Activated T-helper 17 cell treated with anti-CD3 and anti-CD28 coated beads, Interleukin-2, amount 50 U/mL, for 72 hours (primary cell): Measurements from ENCODE around the gene PRSS1. TPM values are rescaled to one million over a fixed set of nuclear protein-coding genes. Genes with fewer than 3 reads are reported as not detected.
"Not testable (repeated sequence)": the region's sequence is repeated elsewhere in the genome, so short reads cannot be mapped to it uniquely, and the experiment has no call there.

ENCODE experiments used
- ATAC-seq: fragments of 150-1000 bp; cut with Tn5 transposase; replicated peaks from 2 replicates; pipeline ENCODE4 v1.10.0; 2021; ENCODE audit warnings: mild to moderate bottlenecking, moderate library complexity
- H3K27ac Mint-ChIP-seq: one replicate; pipeline ENCODE4 v1.8.0; 2022; ENCODE audit warnings: mixed read lengths
- H3K27me3 Mint-ChIP-seq: one replicate; pipeline ENCODE4 v1.8.0; 2022; ENCODE audit warnings: mixed read lengths
- H3K36me3 Mint-ChIP-seq: one replicate; pipeline ENCODE4 v1.8.0; 2022; ENCODE audit warnings: low read depth, mild to moderate bottlenecking, mixed read lengths
- H3K4me1 Mint-ChIP-seq: one replicate; pipeline ENCODE4 v1.8.0; 2022; ENCODE audit warnings: mixed read lengths
- H3K4me3 Mint-ChIP-seq: one replicate; pipeline ENCODE4 v1.8.0; 2022; ENCODE audit warnings: mild to moderate bottlenecking, mixed read lengths
- H3K9me3 Mint-ChIP-seq: one replicate; pipeline ENCODE4 v1.8.0; 2022; ENCODE audit warnings: mixed read lengths
- total RNA-seq, 2 donors: library from RNA; stranded (reverse); gene quantifications; one replicate each; pipeline ENCODE4 v1.2.3, GENCODE V29; 2022

PRSS1 gene
- total RNA-seq, 2 donors from 2014 or later = not detected

DNA sequence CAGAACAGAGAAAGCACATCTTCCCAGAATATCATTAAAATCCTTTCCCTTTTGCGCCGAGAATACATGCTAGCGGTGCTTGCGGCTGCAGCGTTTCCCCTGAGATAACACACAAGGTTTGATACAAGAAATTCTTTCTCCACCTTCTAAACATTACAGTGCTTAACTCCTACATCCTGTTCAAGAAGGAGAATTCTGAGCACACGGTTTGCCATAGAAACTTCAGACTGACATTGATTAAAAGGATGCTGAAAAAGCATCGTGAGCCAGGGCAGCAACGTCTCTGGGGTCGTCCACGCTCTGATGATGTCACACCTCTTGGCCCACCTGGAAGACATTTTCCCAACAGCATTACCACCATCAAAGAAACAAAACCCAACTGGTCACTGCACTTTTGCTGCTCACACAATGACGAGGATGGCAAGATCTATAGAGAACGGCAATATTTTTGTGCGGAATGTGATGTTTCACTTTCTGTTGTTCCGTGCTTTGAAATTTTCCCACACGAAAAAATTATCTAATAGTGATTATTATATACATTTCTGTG lies 27.0 kb upstream of the PRSS1 start:
- Mint-ChIP-seq H3K4me3 (peak overlapping the region; percentile 86), H3K4me1 (peaks cover 4% of the 10 kb centered on the region), H3K36me3 (no peaks in the 10 kb centered on the region), H3K9me3 (no peaks in the 10 kb centered on the region), H3K27me3 (no peaks in the 10 kb centered on the region), H3K27ac (peak overlapping the region; percentile 84)
- no peak for ATAC-seq

- no peak for ATAC-seq
- H3K27ac Mint-ChIP-seq = no peak overlapping the region
Measured at GRCh38 chr7:142733271-142733670, 16.0 kb upstream of the PRSS1 start.

DNA sequence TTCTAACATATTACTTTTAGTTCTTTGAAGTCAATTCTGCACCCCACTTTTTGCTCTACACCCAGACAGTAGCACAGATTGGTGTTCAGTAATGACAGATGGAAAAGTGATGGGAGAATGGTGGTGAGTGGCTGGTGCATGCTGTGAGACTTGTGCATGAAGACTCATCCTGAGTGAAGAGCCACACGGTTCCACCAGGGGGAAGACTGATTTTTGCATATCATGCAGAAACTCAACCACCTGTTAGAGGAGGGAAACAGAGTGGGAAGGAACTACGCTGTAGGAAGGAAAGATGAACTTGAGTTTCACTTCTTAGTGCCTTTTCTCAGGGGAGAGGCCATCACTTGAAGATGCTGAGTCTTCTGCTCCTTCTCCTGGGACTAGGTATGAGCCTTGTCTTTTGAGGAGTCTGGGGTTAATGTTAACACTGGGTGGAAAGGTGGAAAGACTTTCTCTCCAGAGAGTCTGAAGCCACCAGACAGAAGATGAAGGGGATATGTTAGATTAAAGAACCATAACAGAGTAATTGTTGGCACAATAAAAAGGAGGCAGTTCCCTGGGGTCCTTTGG lies 9.3 kb upstream of the PRSS1 start:
- Mint-ChIP-seq H3K4me1 (no peaks in the 10 kb centered on the region), H3K36me3 (no peaks in the 10 kb centered on the region), H3K4me3 (peak overlapping the region; percentile 6), H3K27me3 (no peaks in the 10 kb centered on the region), H3K27ac (no peak overlapping the region), H3K9me3 (no peaks in the 10 kb centered on the region)
- peak; percentile 50 for ATAC-seq

More at GRCh38 chr7:142733271-142733670, 16.0 kb upstream of the PRSS1 start:
- H3K36me3 Mint-ChIP-seq = no peaks in the 10 kb centered on the region
- no peaks in the 10 kb centered on the region for H3K27me3 Mint-ChIP-seq
- H3K9me3 Mint-ChIP-seq = no peaks in the 10 kb centered on the region
- H3K4me1 Mint-ChIP-seq = no peaks in the 10 kb centered on the region
- H3K4me3 Mint-ChIP-seq = no peak overlapping the region

GRCh38 chr7:142740786-142741185 lies 8.5 kb upstream of the PRSS1 start:
- Mint-ChIP-seq H3K36me3 (no peaks in the 10 kb centered on the region), H3K27ac (no peak overlapping the region), H3K9me3 (no peaks in the 10 kb centered on the region), H3K27me3 (no peaks in the 10 kb centered on the region), H3K4me1 (no peaks in the 10 kb centered on the region), H3K4me3 (no peak overlapping the region)
- ATAC-seq = no peak

DNA sequence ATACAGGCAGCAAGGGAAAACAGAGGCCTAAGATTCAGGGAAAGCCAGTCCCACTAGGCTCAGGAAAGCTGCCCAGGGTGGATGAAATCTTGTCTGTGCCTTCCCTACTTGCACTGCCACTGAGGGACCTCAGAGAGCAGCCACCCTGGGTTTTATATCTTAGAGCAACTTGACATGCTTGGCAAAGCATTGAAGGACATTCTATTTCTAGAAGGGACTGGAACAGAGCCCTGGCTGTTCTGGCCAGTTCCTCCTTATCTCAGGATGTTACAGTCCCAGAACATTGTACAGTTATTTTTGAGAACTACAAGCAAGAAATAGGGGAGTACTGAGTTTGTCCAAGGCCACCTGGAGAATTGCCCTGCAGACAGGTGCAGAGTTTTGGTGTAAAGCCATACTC lies 7.3 kb upstream of the PRSS1 start:
- not testable (repeated sequence) for H3K27ac Mint-ChIP-seq, H3K4me1 Mint-ChIP-seq, H3K27me3 Mint-ChIP-seq, H3K9me3 Mint-ChIP-seq, H3K4me3 Mint-ChIP-seq, ATAC-seq, H3K36me3 Mint-ChIP-seq

DNA sequence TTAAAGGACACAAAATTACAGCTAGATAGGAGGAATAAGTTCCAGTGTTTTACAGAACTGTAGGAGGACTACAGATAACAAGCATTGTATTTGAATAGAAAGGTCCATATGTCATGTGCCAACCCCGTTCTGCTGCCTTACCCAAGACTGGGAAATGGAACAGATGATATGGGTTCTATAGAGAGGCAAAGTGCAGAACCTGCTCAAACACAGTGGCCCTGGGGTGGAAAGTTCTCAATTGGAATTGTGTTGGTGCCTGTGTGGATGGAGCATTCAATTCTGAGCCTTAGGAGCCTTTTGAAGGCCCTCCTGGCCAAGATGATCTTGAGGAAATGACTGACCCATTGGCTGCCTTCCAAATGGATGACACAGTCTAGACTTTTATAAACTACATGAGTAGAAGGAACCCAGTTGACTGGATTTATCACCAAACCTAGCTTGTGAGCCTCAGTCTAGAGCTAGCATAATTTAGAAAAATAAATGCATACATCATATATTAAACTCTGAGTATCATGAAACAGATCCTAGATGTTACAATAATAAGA lies 4.1 kb upstream of the PRSS1 start:
- H3K36me3 Mint-ChIP-seq = no peaks in the 10 kb centered on the region
- no peaks in the 10 kb centered on the region for H3K27me3 Mint-ChIP-seq
- no peaks in the 10 kb centered on the region for H3K4me1 Mint-ChIP-seq
- no peak overlapping the region for H3K4me3 Mint-ChIP-seq
- ATAC-seq = no peak
- H3K9me3 Mint-ChIP-seq = no peaks in the 10 kb centered on the region
- H3K27ac Mint-ChIP-seq = no peak overlapping the region

GRCh38 chr7:142745745-142746144 lies 3.5 kb upstream of the PRSS1 start:
- no peaks in the 10 kb centered on the region for H3K27me3 Mint-ChIP-seq
- no peak overlapping the region for H3K4me3 Mint-ChIP-seq
- H3K27ac Mint-ChIP-seq = no peak overlapping the region
- no peaks in the 10 kb centered on the region for H3K4me1 Mint-ChIP-seq
- no peaks in the 10 kb centered on the region for H3K9me3 Mint-ChIP-seq
- H3K36me3 Mint-ChIP-seq = no peaks in the 10 kb centered on the region
- ATAC-seq = no peak

- no peaks in the 10 kb centered on the region for H3K27me3 Mint-ChIP-seq
- ATAC-seq = no peak
Measured at GRCh38 chr7:142746264-142746663, 3.0 kb upstream of the PRSS1 start.

DNA sequence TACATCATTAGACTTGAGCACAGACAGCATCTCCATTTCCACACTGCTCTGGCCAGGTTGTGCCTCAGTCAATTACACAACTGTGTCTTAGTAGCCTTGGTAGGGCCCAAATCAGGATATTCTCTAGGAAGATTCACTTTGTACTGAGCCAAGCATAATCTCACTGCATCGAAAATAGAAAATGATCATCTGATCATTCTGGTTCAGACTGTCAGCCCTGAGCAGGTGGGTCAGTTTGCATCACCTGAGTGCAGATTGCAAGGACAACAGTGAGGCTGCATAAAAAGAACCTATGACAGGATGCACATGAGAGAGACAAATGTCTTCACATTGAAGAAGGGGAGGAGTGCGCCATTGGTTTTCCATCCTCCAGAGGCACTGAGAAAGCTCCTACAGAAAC lies 862 bp upstream of the PRSS1 start:
- not testable (repeated sequence) for ATAC-seq, H3K9me3 Mint-ChIP-seq

More at GRCh38 chr7:142746264-142746663, 3.0 kb upstream of the PRSS1 start:
- Mint-ChIP-seq H3K36me3 (no peaks in the 10 kb centered on the region), H3K9me3 (no peaks in the 10 kb centered on the region), H3K4me1 (no peaks in the 10 kb centered on the region), H3K27ac (no peak overlapping the region), H3K4me3 (no peak overlapping the region)

DNA sequence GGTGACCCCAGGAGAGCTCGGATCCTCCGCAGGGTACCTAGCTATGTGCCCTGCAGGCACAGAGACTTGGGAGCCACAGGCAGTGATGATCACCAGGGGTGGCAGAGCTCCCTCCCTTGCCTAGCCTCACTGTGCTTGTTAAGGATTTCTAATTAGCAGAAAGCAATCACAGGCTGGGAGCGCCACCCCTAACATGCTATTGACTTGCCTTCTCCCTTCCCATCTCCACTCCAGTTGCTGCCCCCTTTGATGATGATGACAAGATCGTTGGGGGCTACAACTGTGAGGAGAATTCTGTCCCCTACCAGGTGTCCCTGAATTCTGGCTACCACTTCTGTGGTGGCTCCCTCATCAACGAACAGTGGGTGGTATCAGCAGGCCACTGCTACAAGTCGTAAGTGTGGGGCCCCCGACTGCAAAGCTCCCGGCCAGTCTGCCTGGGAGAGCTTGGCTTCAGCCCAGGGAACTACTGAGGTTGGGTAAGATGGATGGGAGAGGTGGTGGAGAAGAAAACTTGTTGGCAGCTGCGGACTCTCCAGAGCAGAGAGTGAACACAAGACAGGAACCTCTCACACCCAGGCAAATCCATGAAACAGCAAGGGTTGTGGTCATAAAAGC lies 1.2 kb downstream of the PRSS1 start:
- H3K4me1 Mint-ChIP-seq = no peaks in the 10 kb centered on the region
- H3K27me3 Mint-ChIP-seq = no peaks in the 10 kb centered on the region

More for the DNA sequence above, 862 bp upstream of the PRSS1 start:
- not testable (repeated sequence) for H3K27ac Mint-ChIP-seq, H3K4me3 Mint-ChIP-seq, H3K4me1 Mint-ChIP-seq, H3K27me3 Mint-ChIP-seq, H3K36me3 Mint-ChIP-seq

DNA sequence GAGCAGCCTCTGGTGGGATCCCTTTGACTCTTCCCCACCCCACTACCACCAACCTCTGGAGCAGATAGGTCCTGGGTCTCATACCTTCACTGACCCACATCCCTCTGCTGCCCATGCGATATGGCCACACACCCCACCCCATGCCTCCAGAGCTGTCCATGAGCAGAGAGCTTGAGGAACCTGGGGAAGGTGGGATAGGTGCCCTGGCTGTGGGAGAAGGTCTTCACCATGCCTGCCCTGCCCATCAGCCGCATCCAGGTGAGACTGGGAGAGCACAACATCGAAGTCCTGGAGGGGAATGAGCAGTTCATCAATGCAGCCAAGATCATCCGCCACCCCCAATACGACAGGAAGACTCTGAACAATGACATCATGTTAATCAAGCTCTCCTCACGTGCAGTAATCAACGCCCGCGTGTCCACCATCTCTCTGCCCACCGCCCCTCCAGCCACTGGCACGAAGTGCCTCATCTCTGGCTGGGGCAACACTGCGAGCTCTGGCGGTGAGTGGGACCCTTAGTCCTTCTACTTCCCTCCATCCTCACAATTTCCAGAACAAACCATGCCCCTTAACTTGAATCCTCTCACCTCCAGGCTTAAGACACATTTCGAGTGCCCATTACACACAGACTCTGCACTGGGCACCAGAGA lies 2.4 kb downstream of the PRSS1 start:
- H3K36me3 Mint-ChIP-seq, H3K27ac Mint-ChIP-seq, H3K4me3 Mint-ChIP-seq, H3K9me3 Mint-ChIP-seq, H3K27me3 Mint-ChIP-seq, ATAC-seq, H3K4me1 Mint-ChIP-seq: not testable (repeated sequence)

More for the DNA sequence above, 1.2 kb downstream of the PRSS1 start:
- no peak overlapping the region for H3K4me3 Mint-ChIP-seq
- no peak overlapping the region for H3K27ac Mint-ChIP-seq
- no peaks in the 10 kb centered on the region for H3K36me3 Mint-ChIP-seq
- ATAC-seq = no peak
- H3K9me3 Mint-ChIP-seq = no peaks in the 10 kb centered on the region

DNA sequence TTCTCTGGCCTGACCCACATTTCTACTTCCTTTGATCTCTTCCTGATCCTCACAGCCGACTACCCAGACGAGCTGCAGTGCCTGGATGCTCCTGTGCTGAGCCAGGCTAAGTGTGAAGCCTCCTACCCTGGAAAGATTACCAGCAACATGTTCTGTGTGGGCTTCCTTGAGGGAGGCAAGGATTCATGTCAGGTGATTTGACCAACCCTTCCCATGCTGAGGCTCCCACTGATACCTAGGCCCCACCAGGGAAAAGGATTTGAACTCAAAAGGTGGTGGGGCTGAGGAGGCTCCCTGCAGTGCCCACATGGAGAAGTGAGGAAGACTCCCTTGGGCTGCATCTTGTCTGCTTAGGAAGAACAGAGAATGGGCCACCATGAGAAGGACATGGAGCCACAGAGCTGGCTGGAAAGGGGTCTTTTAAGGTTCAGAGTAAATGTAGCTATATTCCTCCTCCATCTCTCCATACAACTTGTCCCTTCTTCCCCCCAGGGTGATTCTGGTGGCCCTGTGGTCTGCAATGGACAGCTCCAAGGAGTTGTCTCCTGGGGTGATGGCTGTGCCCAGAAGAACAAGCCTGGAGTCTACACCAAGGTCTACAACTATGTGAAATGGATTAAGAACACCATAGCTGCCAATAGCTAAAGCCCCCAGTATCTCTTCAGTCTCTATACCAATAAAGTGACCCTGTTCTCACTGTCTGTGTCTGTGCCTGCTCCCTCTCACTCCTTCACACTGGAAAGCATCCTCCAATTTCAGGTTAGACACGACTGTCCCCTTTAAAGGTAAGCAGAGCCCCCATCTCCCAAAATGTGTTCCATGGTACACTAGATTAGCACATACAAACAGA lies 3.3 kb downstream of the PRSS1 start:
- no peak for ATAC-seq
- Mint-ChIP-seq H3K4me1 (no peaks in the 10 kb centered on the region), H3K4me3 (no peak overlapping the region), H3K27ac (no peak overlapping the region), H3K27me3 (no peaks in the 10 kb centered on the region), H3K9me3 (no peaks in the 10 kb centered on the region), H3K36me3 (no peaks in the 10 kb centered on the region)

GRCh38 chr7:142753366-142753765 lies 4.1 kb downstream of the PRSS1 start:
- Mint-ChIP-seq H3K4me3 (no peak overlapping the region), H3K4me1 (no peaks in the 10 kb centered on the region), H3K27me3 (no peaks in the 10 kb centered on the region), H3K27ac (no peak overlapping the region), H3K36me3 (no peaks in the 10 kb centered on the region), H3K9me3 (no peaks in the 10 kb centered on the region)
- ATAC-seq = no peak

DNA sequence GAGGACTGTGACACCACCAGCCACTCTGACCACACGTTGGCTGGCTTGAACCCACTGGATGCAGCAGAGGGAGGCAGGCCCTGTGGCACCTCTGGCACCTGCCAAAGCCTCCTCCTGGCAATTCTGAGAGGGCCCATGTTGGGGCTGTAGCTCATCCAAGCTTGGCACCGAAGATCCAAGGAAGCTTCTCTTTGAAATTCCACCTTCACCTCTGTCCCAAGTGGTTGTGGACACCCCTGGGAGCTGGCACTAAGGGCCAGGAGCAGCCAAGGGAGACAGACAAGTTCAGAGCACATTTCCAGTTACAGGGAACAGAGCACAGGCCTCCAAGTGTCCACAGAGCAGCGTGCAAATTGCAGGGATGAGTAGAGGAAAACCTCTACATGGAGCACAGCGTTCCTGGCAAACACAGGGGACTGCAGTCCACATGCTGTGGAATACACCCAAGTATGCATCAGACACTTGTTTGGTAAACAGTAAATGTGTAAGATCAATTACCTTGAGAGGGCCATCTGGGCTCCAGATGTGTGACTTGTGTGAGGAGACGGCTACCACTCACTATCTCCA lies 4.7 kb downstream of the PRSS1 start:
- not testable (repeated sequence) for H3K27ac Mint-ChIP-seq, ATAC-seq, H3K9me3 Mint-ChIP-seq, H3K27me3 Mint-ChIP-seq, H3K4me3 Mint-ChIP-seq, H3K36me3 Mint-ChIP-seq, H3K4me1 Mint-ChIP-seq
